MM.1S (cell line): ENCODE data around the gene SAMD14.

Experiments used
- DNase-seq: peaks from one replicate; pipeline ENCODE4 v3.0.0-alpha.2; 2015
- H2AFZ ChIP-seq: fragments of 300-600 bp; sonication (generic); 2 replicates; pipeline ENCODE4 v1.6.0; 2016; ENCODE audit warnings: antibody characterized with exemption, low read length
- H3F3A ChIP-seq: fragments of 300-600 bp; sonication (generic); 2 replicates; pipeline ENCODE4 v1.6.1; 2016; ENCODE audit warnings: mild to moderate bottlenecking, antibody characterized with exemption, low read length, moderate library complexity, mixed read lengths; ENCODE audit not compliant: insufficient read depth
- H3K27ac ChIP-seq: fragments of 300-600 bp; sonication (generic); 2 replicates; pipeline ENCODE4 v1.5.1; 2016; ENCODE audit warnings: mild to moderate bottlenecking, low read length
- H3K27me3 ChIP-seq: fragments of 300-600 bp; sonication (generic); replicated peaks from 2 replicates; pipeline ENCODE4 v1.6.0; 2016; ENCODE audit warnings: low read length; ENCODE audit not compliant: insufficient read depth
- H3K36me3 ChIP-seq: fragments of 300-600 bp; sonication (generic); replicated peaks from 2 replicates; pipeline ENCODE4 v1.6.1; 2016; ENCODE audit warnings: mild to moderate bottlenecking, low read length, mixed read lengths; ENCODE audit not compliant: insufficient read depth
- H3K4me1 ChIP-seq: fragments of 300-600 bp; sonication (generic); 2 replicates; pipeline ENCODE4 v1.6.1; 2016; ENCODE audit warnings: low read length, mixed read lengths
- H3K4me2 ChIP-seq: fragments of 300-600 bp; sonication (generic); 2 replicates; pipeline ENCODE4 v1.6.0; 2016; ENCODE audit warnings: low read depth, low read length
- H3K4me3 ChIP-seq: fragments of 300-600 bp; sonication (generic); 2 replicates; pipeline ENCODE4 v1.5.1; 2016; ENCODE audit warnings: low read length, mixed read lengths
- H3K79me2 ChIP-seq: fragments of 300-600 bp; sonication (generic); 2 replicates; pipeline ENCODE4 v1.6.1; 2016; ENCODE audit warnings: mixed run types, low read length, mixed read lengths
- H3K9ac ChIP-seq: fragments of 300-600 bp; sonication (generic); 2 replicates; pipeline ENCODE4 v1.6.1; 2016; ENCODE audit warnings: low read length, mixed read lengths
- H3K9me2 ChIP-seq: fragments of 300-600 bp; sonication (generic); replicated peaks from 2 replicates; pipeline ENCODE4 v1.6.1; 2016; ENCODE audit warnings: mild to moderate bottlenecking, low read length, mixed read lengths; ENCODE audit not compliant: insufficient read depth
- H3K9me3 ChIP-seq: fragments of 300-600 bp; sonication (generic); replicated peaks from 2 replicates; pipeline ENCODE4 v1.6.1; 2016; ENCODE audit warnings: mild to moderate bottlenecking, low read length, mixed read lengths; ENCODE audit not compliant: insufficient read depth
- H4K20me1 ChIP-seq: fragments of 300-600 bp; sonication (generic); 2 replicates; pipeline ENCODE4 v1.6.1; 2016; ENCODE audit warnings: mild to moderate bottlenecking, low read length, moderate library complexity, mixed read lengths; ENCODE audit not compliant: insufficient read depth
- CTCF ChIP-seq: fragments of 300-600 bp; sonication (generic); IDR thresholded peaks from 2 replicates; pipeline ENCODE4 v1.5.1; 2016; ENCODE audit warnings: antibody characterized with exemption, low read length, mixed read lengths
- EZH2 ChIP-seq: fragments of 300-600 bp; sonication (generic); optimal IDR thresholded peaks from 2 replicates; pipeline ENCODE3; 2017; ENCODE audit warnings: low read depth, mild to moderate bottlenecking, antibody characterized with exemption, low read length, mixed read lengths
- EZH2phosphoT487 ChIP-seq: fragments of 300-600 bp; sonication (generic); IDR thresholded peaks from 2 replicates; pipeline ENCODE4 v1.6.1; 2018; ENCODE audit warnings: antibody characterized with exemption, low read length

The SAMD14 gene

GRCh38 chr17:50091918-50092285 lies 38.1 kb downstream of the SAMD14 start:
- Histone ChIP-seq H3K9me2 (no peaks in the 10 kb centered on the region), H2AFZ (no peak overlapping the region), H3K4me1 (peaks cover 8% of the 10 kb centered on the region; the same call in 1 of the 2 replicates), H3K9ac (no peak overlapping the region), H3F3A (peaks cover 13% of the 10 kb centered on the region; the same call in 1 of the 2 replicates), H3K36me3 (no peaks in the 10 kb centered on the region), H3K4me3 (no peak overlapping the region), H3K9me3 (no peaks in the 10 kb centered on the region), H3K4me2 (no peak overlapping the region), H4K20me1 (no peaks in the 10 kb centered on the region), H3K79me2 (peaks cover 17% of the 10 kb centered on the region), H3K27ac (no peak overlapping the region), H3K27me3 (no peaks in the 10 kb centered on the region)
- DNase-seq: no peak
- TF ChIP-seq EZH2phosphoT487 (no peak), EZH2 (no peak), CTCF (no peak)

GRCh38 chr17:50090971-50091917 lies 38.7 kb downstream of the SAMD14 start:
- Histone ChIP-seq H2AFZ (no peak overlapping the region), H3F3A (peaks cover 13% of the 10 kb centered on the region; the same call in 1 of the 2 replicates), H3K27ac (no peak overlapping the region), H3K4me2 (no peak overlapping the region), H3K27me3 (no peaks in the 10 kb centered on the region), H3K9ac (no peak overlapping the region), H3K4me3 (no peak overlapping the region), H3K79me2 (peaks cover 11% of the 10 kb centered on the region), H3K9me3 (no peaks in the 10 kb centered on the region), H3K36me3 (no peaks in the 10 kb centered on the region), H4K20me1 (no peaks in the 10 kb centered on the region), H3K4me1 (peaks cover 6% of the 10 kb centered on the region; the same call in 1 of the 2 replicates), H3K9me2 (no peaks in the 10 kb centered on the region)
- TF ChIP-seq EZH2 (no peak), EZH2phosphoT487 (no peak), CTCF (no peak)
- no peak for DNase-seq

DNA sequence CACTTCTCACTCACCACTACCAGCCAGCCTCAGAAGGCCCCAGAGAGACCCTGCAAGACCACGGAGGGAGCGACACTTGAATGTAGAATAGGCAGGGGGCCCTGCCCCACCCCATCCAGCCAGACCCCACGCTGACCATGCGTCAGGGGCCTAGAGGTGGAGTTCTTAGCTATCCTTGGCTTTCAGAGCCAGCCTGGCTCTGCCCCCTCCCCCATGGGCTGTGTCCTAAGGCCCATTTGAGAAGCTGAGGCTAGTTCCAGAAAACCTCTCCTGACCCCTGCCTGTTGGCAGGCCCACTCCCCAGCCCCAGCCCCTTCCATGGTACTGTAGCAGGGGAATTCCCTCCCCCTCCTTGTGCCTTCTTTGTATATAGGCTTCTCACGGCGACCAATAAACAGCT lies 39.9 kb downstream of the SAMD14 start:
- no peak overlapping the region for H3K27ac ChIP-seq
- H3K9me2 ChIP-seq: no peaks in the 10 kb centered on the region
- no peak overlapping the region for H3K4me3 ChIP-seq
- H3K36me3 ChIP-seq: no peaks in the 10 kb centered on the region
- DNase-seq: no peak
- H3K4me1 ChIP-seq: no peaks in the 10 kb centered on the region
- no peaks in the 10 kb centered on the region for H3K27me3 ChIP-seq
- no peak overlapping the region for H2AFZ ChIP-seq
- H3K9me3 ChIP-seq: no peaks in the 10 kb centered on the region
- no peak overlapping the region for H3K4me2 ChIP-seq
- H3K9ac ChIP-seq: no peak overlapping the region
- no peaks in the 10 kb centered on the region for H4K20me1 ChIP-seq
- H3F3A ChIP-seq: peaks cover 13% of the 10 kb centered on the region; the same call in 1 of the 2 replicates
- no peak for TF ChIP-seq EZH2phosphoT487
- no peak for TF ChIP-seq EZH2
- TF ChIP-seq CTCF: no peak
- H3K79me2 ChIP-seq: no peaks in the 10 kb centered on the region
